Right ventricle myocardium superior (tissue), 1 donor: ENCODE data around the gene MMP3. TPM values are rescaled to one million over a fixed set of nuclear protein-coding genes. Genes with fewer than 3 reads are reported as not detected.
"Not testable (repeated sequence)": the region's sequence is repeated elsewhere in the genome, so short reads cannot be mapped to it uniquely, and the experiment has no call there.

ENCODE experiments used
- ATAC-seq: fragments of 200-7000 bp; cut with Tn5 transposase; one replicate; pipeline ENCODE4 v1.9.1; 2020; ENCODE audit warnings: mild to moderate bottlenecking; ENCODE audit not compliant: poor library complexity
- DNase-seq: peaks from one replicate; pipeline ENCODE4 v3.0.0-alpha.2; 2020
- intact Hi-C: fragments of 100-400 bp; cut with DNase I; formaldehyde crosslinking; loops from one replicate; pipeline ENCODE4 v1.11.2; 2022
- long read RNA-seq: library from polyadenylated mRNA; unstranded; transcript quantifications from one replicate; pipeline ENCODE4 v2.0.0, GENCODE V29; 2021
- total RNA-seq: library from RNA; stranded (reverse); fragmentation: NEBNext Ultra II Directional; extraction: Animal tissue kit (Norgen Biotek cat#: 25700); gene quantifications from one replicate; pipeline ENCODE4 v1.2.1, GENCODE V29; 2021
- donor health status: DM: no; HTN: yes; CAD: no; lungs with severe emphysema.

Gene MMP3
- total RNA-seq: not detected
- long read RNA-seq: 0 reads

DNA sequence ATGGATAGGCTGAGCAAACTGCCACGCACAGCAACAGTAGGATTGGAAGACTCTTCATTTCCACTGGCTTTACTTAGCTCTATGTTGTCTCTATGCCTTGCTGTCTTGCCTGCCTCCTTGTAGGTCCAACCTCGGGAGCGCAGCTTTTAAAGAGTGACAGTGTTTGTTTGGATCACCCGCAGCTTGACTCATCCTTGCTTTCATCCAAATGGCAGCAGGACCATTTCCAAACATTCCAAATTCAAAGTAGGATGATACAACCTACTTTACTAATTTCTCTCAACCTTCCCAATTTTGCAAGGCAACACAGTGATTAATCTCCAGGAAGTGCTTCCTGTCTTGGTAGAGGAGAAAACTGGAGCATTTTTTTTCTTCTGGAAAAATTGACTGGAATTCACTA lies at the start of gene MMP3:
Gene MMP3 (minus strand): TSS at position 121 of the 400 bp plus-strand sequence. CDS start 63 bp downstream, at position 58.
- intact Hi-C loops: no loop called here
- DNase-seq (no peak), ATAC-seq (no peak)

DNA sequence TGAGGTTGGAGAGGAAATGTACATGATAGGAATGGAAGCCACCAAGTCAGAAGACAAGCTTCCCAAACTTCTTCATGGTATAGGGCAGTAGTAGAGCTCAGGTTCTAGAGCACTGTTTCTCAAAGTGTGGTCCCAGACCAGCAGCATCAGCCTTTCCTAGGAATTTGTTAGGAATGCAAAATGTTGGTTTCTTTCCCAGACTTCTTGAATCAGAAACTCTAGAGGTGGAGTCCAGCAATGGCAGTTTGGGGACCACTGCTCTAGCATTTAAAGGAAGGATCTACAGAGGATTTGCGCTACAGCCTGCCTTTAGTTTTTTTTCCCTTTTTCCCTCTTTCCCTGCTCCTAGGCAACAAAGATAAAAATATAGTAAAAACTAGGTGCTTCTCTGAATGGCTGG lies 48.3 kb upstream of the MMP3 start:
- no peak for DNase-seq
- intact Hi-C loops: no loop called here
- no peak for ATAC-seq

DNA sequence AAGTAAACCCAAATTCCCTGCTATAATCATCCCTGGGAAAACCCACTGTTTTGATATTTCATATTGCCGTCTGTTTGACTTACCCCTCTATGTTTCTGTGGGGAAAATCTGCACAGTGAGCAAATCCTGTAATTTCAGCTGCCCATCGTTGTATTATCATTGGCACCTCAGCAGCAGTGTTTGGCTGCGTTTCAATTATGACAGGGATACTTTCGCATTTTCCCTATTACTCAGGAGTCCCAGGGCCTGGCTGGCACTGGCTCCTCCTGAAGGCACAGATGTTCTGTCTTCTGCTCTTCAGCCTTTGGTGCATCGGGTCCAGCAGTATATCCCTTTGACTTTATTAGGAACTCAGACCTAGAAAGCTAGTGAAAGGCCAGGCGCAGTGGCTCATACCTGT lies 43.6 kb upstream of the MMP3 start:
- no peak for DNase-seq
- intact Hi-C loops: no loop called here
- ATAC-seq: no peak

DNA sequence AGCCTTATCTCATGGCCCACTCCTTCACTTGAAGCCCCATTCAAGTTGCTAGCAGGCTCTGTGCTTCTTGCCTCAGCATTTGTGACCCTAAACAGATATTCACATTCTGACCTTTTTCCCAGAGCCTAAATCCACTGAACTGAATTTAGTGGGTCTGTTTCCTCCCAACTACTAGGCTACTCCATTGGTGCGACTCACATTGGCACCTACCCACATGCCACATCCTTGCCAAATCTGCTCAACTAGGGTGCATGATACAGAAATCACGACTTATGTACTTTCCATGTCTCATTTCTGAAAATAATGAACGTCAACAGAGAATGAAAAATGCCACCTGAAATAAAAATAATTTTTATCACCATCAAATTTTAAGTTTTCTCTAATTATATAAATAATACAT lies 39.7 kb upstream of the MMP3 start:
- DNase-seq (no peak), ATAC-seq (no peak)
- intact Hi-C loops: no loop called here

DNA sequence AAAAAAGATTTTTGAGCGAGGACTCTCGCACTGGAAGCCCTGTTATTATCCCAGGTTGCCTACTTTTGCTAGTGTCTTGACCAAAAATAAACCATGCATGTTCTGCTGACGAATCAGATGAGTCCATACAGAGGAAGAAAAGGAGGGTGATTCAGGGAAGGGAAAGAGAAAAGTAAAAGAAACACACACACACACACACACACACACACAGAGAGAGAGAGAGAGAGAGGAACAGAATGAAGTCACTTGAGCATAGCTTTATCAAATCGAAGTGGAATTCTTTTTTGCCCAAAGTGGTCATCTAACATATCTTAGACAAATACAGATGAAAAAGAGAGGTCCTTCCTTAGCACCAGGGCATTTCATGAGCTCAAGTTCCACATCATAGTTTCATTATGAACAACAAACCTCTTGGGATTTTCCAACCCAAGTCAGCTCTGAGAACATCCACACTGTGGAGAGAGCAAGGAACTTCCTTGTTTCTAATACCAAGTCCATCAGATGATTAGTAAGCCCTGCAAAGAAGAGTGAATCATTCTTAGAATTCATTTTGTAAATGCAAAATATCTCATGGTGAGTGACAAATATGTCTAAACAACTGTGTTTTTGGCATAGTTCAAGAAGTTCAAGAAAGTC lies 39.1 kb upstream of the MMP3 start:
- intact Hi-C loops: no loop called here
- ATAC-seq (no peak), DNase-seq (no peak)

DNA sequence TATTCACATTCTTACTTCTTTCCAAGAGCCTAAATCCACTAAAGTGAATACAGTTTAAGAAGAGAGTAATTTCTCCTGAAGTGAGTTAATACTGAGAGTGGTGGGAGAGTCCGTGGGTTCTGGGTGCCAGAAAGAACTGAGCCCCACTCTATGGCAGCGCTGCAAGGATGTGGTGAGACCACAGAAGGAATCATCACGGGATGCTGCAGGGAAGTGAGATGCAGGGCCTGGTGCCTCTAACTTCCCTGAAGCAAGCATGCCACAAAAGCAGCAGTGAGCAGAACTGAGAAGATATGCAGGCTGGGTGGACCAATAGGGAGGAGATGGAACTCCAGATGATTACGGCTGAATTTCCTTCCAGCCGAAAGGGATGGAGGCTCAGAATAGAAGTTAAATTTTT lies 36.4 kb upstream of the MMP3 start:
- DNase-seq: no peak
- intact Hi-C loops: no loop called here

DNA sequence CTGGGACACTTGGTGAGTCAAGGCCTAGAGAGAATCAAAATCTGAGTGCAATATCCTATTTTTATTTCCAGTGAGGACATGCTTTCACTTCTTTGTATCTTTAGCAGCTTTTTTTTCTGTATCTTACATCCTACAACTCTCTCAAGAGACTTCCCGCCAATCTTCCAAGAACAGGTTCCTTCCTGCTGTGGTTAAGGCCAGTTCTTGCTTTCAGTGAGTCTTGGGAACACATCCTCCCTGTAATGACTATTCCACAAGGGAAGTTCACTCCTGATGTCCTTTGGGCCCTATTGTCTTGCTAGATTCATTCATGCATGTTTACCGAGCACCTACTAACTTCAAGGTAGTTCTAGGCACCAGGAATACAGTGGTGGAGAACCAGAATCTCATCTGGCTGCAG lies 35.2 kb upstream of the MMP3 start:
- intact Hi-C loops: no loop called here
- DNase-seq: no peak
- no peak for ATAC-seq

More for the DNA sequence above, 36.4 kb upstream of the MMP3 start:
- no peak for ATAC-seq

DNA sequence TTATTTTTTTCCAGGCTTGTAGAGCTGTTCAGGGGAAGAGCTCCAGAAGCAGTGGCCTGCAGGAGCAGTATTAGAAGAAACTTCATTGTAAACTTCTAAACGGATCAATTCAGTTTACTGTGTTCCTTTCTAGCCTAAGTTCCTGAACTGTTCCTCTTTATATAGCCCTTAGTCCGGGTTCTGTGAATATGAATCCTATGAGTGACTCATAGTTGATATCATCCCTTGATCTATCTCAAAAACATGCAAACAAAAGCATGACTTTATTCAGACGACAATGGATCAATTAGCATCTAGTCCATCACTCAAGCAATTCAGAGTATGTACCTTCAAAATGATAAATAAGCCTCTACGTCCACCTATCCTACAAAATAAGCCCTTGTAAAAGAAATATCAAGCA lies 31.4 kb upstream of the MMP3 start, which contains the start of gene MMP12:
Gene MMP12 (minus strand): TSS at position 131 of the 400 bp plus-strand sequence. CDS start 45 bp downstream, at position 86.
- intact Hi-C loops: no loop called here

DNA sequence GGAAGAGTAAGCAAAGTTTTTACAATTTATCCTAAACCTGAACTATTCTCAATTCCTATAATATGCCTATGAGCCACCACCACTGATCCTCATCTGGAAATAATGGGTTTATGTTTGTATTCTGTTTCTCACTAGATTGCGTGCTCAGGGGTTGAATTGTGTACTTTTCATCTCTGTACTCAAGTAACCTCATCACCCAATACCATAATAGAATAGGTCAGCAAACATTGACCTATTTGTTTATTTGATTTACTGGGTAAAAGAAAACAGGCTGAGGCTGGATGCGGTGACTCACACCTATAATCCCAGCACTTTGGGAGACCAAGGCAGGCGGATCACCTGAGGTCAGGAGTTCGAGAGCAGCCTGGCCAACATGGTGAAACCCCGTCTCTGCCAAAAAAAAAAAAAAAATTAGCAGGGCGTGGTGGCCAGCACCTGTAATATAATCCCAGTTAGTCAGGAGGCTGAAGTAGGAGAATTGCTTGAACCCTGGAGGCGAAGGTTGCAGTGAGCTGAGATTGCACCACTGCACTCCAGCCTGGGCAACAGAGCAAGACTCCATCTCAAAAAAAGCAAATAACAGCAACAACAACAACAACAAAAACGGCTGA lies 26.1 kb upstream of the MMP3 start:
- intact Hi-C loops, ATAC-seq, DNase-seq: not testable (repeated sequence)

More for the DNA sequence above, 31.4 kb upstream of the MMP3 start, which contains the start of gene MMP12:
- no peak for DNase-seq
- no peak for ATAC-seq

DNA sequence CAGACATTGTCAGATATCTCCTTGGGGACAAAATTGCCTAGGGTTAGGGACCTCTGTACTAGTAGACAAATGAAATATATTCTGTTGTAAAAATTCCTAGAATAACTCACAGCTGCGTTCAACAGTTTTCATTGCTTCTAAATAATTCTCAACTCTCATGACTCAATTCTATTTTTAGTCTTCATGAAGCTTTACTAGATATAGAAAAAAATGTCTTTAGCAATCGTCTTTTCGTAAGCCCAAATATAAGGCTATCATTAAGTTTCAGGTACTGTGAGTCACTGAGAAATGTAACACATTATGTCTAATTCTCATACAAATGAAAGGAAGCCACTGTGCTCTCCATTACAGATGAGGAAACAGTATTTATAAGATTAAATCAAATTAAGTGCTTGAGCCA lies 24.9 kb upstream of the MMP3 start:
- intact Hi-C loops: no loop called here
- ATAC-seq (no peak), DNase-seq (no peak)

DNA sequence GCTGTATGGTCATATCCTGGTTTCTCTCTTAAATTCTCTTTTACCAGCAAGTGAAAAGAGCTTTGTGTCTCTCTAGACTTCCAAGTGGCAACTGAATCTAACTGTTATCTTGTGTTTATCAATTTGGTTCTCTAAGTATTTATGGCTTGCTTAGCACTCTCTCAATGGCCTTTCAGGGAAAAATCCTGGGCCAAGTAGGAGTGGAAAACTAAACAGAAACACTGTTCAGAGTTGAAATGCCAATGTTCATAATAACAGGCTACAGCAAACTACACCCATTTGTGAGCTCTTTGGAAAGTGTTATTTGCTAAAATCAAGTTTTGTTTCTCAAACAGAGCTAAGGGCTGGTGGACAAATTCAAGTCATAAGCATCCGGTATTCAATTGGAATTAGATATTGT lies 21.3 kb upstream of the MMP3 start:
- no peak for DNase-seq
- intact Hi-C loops: no loop called here
- no peak for ATAC-seq

DNA sequence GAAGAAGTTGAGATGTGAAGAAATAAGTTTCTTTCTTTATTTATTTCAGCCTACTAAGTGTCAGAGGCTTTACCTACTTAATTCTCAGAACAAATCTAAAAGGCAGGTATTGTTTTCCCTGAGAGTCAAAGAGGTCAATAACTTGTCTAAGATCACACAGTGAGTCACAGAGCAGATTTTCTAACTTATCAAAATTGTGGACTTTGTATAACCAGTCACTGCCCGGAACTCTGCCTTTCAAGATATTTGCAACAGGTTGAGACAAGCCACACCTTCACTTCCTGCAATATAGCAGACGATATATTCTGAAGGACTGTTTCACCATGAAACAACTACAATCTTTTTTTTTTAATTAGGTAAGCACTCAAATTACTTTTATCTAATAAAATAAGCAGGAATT lies 10.5 kb upstream of the MMP3 start:
- DNase-seq (no peak), ATAC-seq (no peak)
- intact Hi-C loops: no loop called here

DNA sequence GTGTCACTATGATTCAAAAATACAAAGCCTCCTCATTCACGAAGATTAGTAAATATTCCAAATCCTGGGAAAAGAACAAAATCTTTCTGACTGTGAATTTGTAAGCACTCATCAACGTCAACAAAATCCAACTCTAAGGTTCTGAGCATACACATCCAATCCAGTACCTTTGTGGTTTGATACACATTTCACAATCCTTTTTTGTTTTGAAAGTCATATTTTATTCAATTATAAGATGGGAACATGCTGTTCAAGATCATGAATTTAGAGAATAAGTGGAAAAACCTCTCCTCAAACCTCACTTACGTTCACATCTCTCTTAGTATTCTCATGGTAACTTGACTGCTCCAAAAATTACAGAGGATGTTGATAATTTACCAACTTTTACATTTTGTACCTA lies 9.6 kb upstream of the MMP3 start:
- DNase-seq (no peak), ATAC-seq (no peak)
- intact Hi-C loops: no loop called here

DNA sequence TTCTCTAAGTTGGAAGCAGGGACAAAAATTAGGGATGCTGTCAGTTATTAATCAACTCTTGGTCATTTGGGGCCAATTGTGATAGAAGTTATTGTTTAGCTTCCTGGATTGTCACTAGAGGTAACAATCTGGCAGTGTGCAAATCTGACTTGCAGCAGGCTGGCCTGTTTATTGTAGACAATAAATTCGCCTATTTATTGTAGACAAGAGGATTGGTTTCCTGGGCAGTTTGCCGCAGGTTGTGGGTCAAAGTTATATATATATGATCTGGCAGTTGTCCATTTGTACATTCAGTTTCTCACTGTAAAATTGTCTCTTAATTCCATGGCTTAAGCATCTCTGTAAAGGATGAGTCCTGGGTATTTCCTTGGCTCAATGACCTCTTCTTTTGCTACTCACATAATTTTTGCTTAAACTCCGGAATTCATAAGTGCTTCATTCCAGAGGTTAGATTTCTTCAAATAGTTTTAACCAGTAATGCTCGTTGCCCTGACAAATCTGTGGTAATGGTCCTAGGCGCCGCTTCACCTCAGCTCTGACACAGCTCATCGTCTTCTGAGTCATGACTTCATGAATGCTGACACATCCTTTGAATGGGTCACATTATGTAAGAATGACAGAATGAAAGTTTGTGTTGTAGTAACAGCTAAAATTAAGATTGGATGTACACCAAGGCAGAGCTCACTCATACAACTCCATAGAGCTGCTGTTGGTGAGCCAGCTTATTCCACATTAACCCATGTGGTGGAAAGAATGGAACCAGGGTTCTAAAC lies 7.8 kb upstream of the MMP3 start:
- intact Hi-C loops: no loop called here
- DNase-seq: no peak
- ATAC-seq: no peak

DNA sequence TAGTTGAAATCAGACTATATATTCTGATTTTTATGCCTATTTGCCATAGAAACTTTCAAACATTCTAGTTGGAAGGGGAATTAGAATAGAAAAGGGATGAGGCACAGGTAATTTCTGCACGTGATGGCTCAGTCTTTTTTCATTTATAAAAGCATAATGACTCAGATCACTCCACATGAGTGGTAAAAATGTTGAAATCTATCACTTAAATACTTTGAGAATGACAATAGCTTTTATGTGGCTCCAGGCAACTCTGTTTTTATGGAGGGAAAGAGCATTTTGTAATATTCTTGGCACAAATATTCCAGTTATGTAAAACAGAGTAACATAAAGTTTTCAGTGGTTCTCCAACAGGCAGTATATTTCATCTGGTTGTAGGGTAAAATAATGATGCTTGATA lies 5.9 kb upstream of the MMP3 start:
- intact Hi-C loops: no loop called here
- ATAC-seq: no peak
- no peak for DNase-seq

DNA sequence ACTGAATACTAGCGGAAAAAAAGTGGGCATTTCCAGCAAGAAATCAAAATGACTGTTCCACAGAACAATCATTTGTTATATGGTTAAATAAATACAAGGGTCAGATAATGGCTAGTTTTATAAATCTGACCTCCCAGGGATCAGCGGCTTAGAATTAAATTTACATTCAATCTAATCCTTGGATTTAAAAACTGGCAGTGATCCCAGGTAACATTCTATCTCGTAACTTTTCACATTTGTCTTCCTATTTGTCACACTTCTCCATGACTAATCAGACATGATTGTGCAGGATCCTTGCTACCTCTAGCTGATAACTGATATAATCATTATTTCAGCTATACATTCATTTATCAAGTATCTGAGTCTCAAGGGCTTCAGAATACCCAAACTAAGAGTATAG lies 2.9 kb upstream of the MMP3 start:
- intact Hi-C loops: no loop called here
- ATAC-seq (no peak), DNase-seq (no peak)

DNA sequence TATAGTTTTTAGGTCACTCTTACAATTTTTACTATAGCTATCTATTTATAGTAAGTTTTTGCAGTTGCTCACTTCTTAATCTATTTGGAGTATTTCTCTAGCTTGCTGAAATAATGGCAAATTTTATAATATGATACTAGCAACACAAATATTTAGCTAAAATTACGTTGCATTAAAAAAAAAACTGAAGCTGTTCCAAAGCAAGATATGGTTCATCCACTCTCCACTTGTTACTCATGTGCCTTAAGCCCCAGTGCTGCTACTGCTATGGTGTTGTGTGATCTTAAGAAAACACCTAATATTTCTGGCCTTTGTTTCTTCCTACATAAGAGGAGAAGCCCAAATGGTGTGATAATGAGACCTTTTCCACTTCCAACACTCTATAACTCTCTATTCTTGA lies 479 bp downstream of the MMP3 start:
- no peak for DNase-seq
- intact Hi-C loops: no loop called here
- ATAC-seq: no peak

DNA sequence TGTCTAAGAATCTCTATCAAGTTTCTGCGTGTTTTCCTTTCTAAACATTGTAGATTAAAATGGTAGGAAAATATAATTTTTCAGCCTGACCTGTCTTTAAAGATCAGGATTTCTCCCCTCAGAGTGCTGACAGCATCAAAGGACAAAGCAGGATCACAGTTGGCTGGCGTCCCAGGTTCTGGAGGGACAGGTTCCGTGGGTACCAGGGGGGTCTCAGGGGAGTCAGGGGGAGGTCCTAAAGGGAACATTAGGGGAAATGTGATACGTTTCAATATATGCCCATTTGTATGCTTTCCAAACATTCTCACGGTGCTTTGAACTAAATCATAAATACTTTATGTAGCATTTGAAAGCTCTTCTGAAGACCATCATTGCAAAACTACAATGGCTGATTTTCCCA lies 3.4 kb downstream of the MMP3 start:
- ATAC-seq (no peak), DNase-seq (no peak)
- intact Hi-C loops: no loop called here

DNA sequence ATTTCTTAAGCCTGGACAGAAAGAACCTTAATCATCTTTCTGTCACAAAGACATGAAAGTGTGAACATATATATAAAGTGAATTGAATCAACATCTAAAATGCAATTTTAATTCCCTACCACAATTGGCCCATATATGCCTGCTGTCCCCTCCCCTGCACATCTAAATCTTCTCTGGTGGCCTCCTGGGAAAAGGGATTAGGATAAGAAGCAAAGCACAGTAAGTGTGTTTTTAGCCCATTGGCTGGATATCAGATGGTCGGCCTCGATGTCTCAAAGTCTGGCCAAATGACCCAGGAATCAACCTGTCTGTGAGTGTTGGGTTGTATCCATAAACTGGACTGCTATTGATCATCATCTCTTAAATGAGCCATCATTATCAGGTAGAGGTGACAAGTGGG lies 5.8 kb downstream of the MMP3 start:
- ATAC-seq: no peak
- intact Hi-C loops: no loop called here
- DNase-seq: no peak

DNA sequence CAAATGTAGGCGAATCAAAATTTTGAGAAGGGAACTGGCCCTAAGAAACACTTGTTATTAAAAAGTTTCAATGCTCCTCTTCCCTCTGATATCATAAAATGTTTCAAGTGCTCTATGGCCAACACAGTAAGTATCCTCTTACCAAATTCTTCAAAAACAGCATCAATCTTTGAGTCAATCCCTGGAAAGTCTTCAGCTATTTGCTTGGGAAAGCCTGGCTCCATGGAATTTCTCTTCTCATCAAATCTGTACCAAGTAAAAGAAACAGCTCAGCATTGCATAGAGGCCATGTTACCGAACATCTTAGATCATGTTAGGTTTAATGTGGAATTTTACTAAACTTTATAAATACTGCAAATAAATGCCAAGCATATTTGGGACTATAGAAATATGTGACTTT lies 6.3 kb downstream of the MMP3 start:
- ATAC-seq (no peak), DNase-seq (no peak)
- intact Hi-C loops: no loop called here
